ENCODE data around the gene ARFGEF2.

- no peak for TF ChIP-seq CTCF (IDR thresholded peaks at IDR 0.05)
- TF ChIP-seq POLR2A (IDR thresholded peaks at IDR 0.05): no peak
Measured at GRCh38 chr20:49054056-49054643, 132.6 kb downstream of the ARFGEF2 start.
